ENCODE data around the gene CCSER2. TPM values are rescaled to one million over a fixed set of nuclear protein-coding genes. Genes with fewer than 3 reads are reported as not detected.
A peak's percentile ranks its signal among the peaks of the same experiment; 100 is the strongest.
"Not testable (repeated sequence)": the region's sequence is repeated elsewhere in the genome, so short reads cannot be mapped to it uniquely, and the experiment has no call there.

CCSER2 gene
- total RNA-seq, 1 experiment from 2014 or later, result 2.7 TPM

GRCh38 chr10:84343831-84344230 is 15.4 kb downstream of the CCSER2 start:
- DNase-seq (ENCODE audit: low spot score), result no peak

- DNase-seq (ENCODE audit: low spot score), result no peak
Measured at GRCh38 chr10:84344526-84344925, 16.1 kb downstream of the CCSER2 start.

- DNase-seq (ENCODE audit: low spot score), result not testable (repeated sequence)
Measured at GRCh38 chr10:84347575-84348002, 19.2 kb downstream of the CCSER2 start.

DNA sequence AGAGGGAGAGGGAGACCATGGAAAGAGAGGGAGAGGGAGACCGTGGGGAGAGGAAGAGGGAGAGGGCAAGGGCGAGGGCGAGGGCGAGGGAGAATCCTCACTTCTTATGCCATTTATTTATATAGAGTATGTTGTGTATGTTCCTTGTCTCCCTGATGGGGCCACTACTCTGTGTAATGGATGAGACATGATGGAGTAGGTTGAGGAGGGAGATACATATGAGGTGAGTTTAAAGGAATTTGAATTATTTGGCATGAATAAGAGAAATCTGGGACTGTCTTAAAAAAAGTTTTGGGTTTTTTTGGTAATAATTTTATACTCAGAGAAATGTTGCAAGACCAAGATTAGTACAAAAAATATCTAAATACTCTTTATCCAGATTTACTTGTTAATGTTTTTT is 20.1 kb downstream of the CCSER2 start:
- DNase-seq (ENCODE audit: low spot score), result no peak

GRCh38 chr10:84348860-84349259 is 20.5 kb downstream of the CCSER2 start:
- no peak for DNase-seq (ENCODE audit: low spot score)

DNA sequence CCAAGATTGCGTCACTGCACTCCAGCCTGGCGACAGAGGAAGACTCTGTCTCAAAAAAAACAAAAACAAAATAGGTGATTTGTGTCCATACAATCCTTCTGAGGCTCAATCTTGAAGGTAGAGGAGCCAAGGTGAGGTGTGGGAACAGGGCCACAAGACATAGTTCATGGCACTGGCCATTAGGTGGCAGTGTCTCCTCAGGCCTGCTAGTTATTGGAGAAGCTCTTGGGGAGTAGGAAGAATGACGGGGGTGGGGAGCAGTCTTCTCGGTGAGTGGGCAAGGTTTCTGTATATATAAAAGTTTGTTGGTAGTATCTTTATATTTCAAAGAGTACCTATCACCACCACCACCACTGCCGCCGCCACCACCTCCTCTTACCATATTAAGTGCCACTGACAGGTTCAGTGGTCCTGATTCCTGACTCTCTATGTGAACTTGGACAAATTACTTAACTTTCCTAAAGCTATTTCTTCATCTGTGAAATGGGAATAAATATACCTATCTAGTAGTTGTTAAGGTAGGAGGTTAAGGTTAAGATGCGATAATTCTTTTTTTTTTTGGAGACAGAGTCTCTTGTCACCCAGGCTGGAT is 24.0 kb downstream of the CCSER2 start:
- peak; percentile 75 for DNase-seq (ENCODE audit: low spot score)

- DNase-seq (ENCODE audit: low spot score), result no peak
Measured at GRCh38 chr10:84353052-84353803, 24.8 kb downstream of the CCSER2 start.

DNA sequence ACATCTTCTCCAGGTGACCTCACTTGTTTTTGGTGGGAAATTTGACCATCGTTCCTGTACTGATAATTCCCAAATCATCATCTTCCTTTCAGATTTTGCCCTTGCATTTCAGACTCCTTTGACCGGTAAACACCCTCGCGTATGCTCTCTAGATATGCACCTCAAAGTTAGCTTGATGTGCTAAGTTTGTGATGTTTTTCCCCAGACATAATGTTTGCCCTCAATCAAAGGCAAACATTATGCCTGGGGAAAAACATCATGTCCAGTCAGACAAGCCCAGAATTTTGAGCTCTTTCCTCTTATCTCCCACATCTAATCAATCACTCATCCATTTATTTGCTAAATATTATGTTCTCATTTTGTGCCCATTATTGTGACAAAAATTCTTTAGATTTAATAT is 26.2 kb downstream of the CCSER2 start:
- no peak for DNase-seq (ENCODE audit: low spot score)

- no peak for DNase-seq (ENCODE audit: low spot score)
Measured at GRCh38 chr10:84355106-84355505, 26.7 kb downstream of the CCSER2 start.

- no peak for DNase-seq (ENCODE audit: low spot score)
Measured at GRCh38 chr10:84356928-84357327, 28.5 kb downstream of the CCSER2 start.

DNA sequence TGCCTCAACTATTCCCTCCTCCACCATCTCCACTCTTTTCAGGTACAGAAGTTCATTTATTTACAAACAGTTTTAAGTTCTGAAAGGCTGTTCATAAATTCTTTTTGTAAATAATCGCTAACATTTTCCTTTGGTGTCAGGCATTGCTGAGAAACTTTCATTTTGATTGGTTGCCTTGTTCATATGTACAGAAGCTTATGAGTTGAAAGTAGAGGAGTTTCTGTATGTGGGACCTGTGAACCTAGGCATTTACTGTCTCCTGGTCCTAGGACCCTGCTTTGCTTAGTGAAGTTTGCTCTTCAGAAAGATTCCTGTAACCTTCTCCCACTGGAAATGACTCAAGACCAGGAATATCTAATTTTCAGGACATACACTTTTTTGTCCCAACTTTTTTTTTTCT is 30.4 kb downstream of the CCSER2 start:
- DNase-seq (ENCODE audit: low spot score), result no peak

GRCh38 chr10:84360637-84361365 is 32.4 kb downstream of the CCSER2 start:
- no peak for DNase-seq (ENCODE audit: low spot score)

GRCh38 chr10:84365335-84365881 is 37.0 kb downstream of the CCSER2 start:
- no peak for DNase-seq (ENCODE audit: low spot score)

GRCh38 chr10:84366041-84366440 is 37.7 kb downstream of the CCSER2 start:
- DNase-seq (ENCODE audit: low spot score), result no peak

GRCh38 chr10:84367256-84367655 is 38.9 kb downstream of the CCSER2 start:
- DNase-seq (ENCODE audit: low spot score), result no peak

DNA sequence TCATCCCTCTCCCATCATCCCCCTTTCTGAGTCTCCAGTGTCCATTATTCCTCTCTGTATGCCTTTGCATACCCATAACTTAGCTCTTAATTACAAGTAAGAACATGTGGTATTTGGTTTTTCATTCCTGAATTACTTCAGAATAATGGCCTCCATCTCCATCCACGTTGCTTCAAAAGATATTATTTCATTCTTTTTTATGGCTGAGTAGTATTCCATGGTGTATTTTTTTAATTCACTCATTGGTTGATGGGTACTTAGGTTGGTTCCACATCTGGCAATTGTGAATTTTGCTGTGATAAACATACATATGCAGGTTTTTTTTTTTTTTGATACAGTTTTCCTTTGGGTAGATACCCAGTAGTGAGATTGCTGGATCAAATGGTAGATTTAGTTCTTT is 40.4 kb downstream of the CCSER2 start:
- no peak for DNase-seq (ENCODE audit: low spot score)

- DNase-seq (ENCODE audit: low spot score), result no peak
Measured at GRCh38 chr10:84370283-84370682, 41.9 kb downstream of the CCSER2 start.

DNA sequence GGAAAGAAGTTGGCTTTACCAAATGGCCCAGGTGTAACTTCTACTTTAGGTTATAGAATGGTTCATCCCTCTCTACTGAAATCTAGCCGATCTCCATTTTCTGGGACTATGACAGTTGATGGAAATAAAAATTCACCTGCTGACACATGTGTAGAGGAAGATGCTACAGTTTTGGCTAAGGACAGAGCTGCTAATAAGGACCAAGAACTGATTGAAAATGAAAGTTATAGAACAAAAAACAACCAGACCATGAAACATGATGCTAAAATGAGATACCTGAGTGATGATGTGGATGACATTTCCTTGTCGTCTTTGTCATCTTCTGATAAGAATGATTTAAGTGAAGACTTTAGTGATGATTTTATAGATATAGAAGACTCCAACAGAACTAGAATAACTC is 43.6 kb downstream of the CCSER2 start:
- DNase-seq (ENCODE audit: low spot score), result no peak

DNA sequence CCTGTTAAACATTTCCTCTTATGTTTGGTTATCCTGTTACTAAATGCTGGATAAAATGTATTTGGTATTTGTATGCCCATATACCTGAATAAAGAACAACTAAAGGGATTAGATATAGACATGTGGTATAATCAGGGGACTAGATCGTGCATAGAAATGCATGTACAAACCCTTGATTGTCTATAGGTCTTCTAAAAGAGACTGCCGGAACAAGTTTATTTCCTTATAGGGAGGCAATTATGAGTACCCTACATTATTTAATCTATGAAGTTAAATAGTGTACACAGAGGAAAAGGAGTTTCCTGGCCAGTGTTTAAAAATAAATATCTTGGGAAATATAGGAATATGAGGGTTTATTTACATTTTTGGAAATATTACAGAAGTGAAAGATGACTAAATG is 44.6 kb downstream of the CCSER2 start:
- DNase-seq (ENCODE audit: low spot score), result no peak

- no peak for DNase-seq (ENCODE audit: low spot score)
Measured at GRCh38 chr10:84374455-84374854, 46.1 kb downstream of the CCSER2 start.

DNA sequence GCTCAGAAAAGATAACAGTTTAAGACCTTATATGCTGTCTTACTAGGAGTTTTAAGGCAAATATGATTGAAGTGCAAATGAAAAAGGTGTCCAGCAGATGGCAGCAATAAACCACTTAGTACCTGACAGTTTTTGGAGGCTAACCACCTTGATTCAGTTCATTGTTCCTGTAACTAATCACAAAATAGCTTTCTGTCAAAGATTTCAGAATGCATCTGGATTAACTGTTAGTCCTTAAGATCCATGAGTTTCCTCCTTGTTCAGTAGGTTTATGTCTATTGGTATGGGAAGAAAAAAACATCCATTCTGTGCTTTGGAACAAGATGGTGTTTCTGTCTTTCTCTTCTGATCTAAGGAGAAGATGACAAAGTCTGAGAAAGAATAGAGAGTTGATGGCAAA is 46.6 kb downstream of the CCSER2 start:
- DNase-seq (ENCODE audit: low spot score), result peak; percentile 85

DNA sequence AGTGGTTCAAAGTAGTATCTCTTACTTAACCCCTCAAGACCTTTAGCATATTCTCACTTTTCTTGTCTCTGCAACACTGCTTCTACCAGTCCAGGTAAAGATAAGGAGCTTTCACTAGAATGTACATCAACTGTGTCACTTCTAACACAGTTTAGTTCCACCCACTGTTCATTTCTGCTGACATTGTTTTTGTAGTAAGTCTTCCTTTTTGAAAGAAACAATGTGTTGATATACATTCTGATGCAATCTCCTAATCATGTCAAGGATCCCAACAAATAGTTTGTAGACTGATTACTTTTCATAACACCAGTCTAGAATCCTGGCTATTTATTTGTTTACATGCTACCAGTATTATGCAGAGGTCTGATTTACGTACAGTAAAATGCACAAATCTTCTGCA is 47.5 kb downstream of the CCSER2 start:
- DNase-seq (ENCODE audit: low spot score), result no peak

Data from HT-29 (cell line).